Duodenal mucosa (tissue), 2 donors: ENCODE measurements around the gene SMOC2.

Source experiments
- H3K27ac ChIP-seq: one replicate; pipeline ENCODE4 v1.7.0; 2013; ENCODE audit warnings: low read depth, low read length
- H3K27me3 ChIP-seq, 2 donors: one replicate each; pipeline ENCODE4 v1.7.0; 2013; ENCODE audit warnings: low read length in 2 of 2, control low read depth in 1 of 2; ENCODE audit not compliant: insufficient read depth in 2 of 2, control insufficient read depth in 1 of 2
- H3K36me3 ChIP-seq, 2 donors: one replicate each; pipeline ENCODE4 v1.7.0; 2013; ENCODE audit warnings: low read length in 2 of 2, control low read depth in 1 of 2; ENCODE audit not compliant: insufficient read depth in 2 of 2, control insufficient read depth in 1 of 2
- H3K4me1 ChIP-seq, 2 donors: one replicate each; pipeline ENCODE4 v1.7.0; 2013; ENCODE audit warnings: low read length in 2 of 2, control low read depth in 1 of 2; ENCODE audit not compliant: insufficient read depth in 2 of 2, control insufficient read depth in 1 of 2
- H3K4me3 ChIP-seq, 2 donors: one replicate each; pipeline ENCODE4 v1.7.0; 2013; ENCODE audit warnings: low read length in 2 of 2, low read depth in 1 of 2
- H3K9ac ChIP-seq, 2 donors: one replicate each; pipeline ENCODE4 v1.7.0; 2013; ENCODE audit warnings: low read length in 2 of 2, low read depth in 1 of 2
- H3K9me3 ChIP-seq, 2 donors: one replicate each; pipeline ENCODE4 v1.7.0; 2013; ENCODE audit warnings: low read length in 2 of 2, control low read depth in 1 of 2; ENCODE audit not compliant: control insufficient read depth in 1 of 2

The SMOC2 gene

DNA sequence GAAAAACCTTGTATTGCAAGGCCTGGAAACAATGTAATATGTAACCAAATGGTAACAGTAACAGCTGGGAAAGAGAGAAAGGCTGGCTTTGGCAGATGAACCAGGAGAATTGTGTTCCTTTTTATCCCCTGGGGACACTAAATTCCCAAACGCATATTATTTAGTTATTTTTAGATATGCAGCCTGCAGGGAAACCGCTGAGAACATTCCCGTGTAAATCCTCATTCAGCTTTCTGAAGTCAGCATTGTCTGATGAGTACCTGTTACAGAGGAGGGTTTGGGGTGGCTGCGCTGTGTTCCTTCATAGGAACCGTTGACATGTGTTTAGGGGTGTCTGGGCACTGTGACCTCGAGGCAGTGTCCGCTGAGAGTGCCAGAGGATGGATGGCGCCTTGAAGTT is 101.3 kb downstream of the SMOC2 start:
- Histone ChIP-seq H3K4me3 (no peak overlapping the region), H3K4me1 (no peaks in the 10 kb centered on the region), H3K9me3 (no peaks in the 10 kb centered on the region), H3K36me3 (no peaks in the 10 kb centered on the region), H3K27me3 (no peaks in the 10 kb centered on the region), H3K9ac (no peak overlapping the region), H3K27ac (no peak overlapping the region)

DNA sequence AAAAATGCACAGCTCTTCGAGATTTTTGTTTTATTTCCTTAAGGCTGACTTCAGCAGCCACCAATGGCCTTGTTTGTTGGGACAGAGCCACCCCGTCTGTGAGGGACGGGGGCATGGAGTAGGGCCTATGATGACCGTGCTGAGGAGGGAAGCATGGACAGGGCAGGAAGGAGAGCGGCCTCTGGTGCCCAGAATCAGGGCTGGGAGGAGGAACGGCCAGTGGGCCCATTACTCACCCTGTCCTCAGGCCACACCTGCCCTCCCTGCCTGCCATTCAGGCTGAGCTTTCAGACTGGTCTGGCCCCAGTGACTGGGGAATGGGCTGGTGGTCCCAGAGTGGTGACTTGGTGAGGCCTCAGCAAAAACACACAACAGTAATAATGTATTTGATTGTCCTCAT is 104.4 kb downstream of the SMOC2 start:
- Histone ChIP-seq H3K4me1 (no peaks in the 10 kb centered on the region), H3K36me3 (no peaks in the 10 kb centered on the region), H3K27ac (no peak overlapping the region), H3K27me3 (no peaks in the 10 kb centered on the region), H3K9ac (no peak overlapping the region), H3K4me3 (no peak overlapping the region), H3K9me3 (no peaks in the 10 kb centered on the region)

DNA sequence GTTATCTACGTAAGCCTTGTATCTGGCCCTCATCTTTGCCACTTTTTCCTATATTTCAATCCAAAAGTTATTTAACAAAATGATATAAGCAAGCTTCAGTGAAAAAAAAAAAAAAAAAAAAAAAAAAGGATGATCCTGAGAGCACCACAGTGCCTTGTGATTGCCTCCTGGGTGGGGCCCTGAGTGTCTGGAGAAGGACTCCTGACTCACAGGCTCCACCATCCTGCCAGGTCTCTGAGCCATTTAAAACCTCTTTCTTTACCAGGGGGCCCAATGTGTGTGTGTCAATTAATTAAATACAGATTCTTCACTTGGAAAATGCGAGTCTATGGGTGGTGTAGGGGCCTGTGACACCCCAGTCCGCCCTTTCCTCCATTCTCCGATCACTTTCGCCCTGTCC is 105.2 kb downstream of the SMOC2 start:
- H3K4me1 ChIP-seq = no peaks in the 10 kb centered on the region
- H3K36me3 ChIP-seq = no peaks in the 10 kb centered on the region
- no peak overlapping the region for H3K27ac ChIP-seq
- no peaks in the 10 kb centered on the region for H3K27me3 ChIP-seq
- no peak overlapping the region for H3K4me3 ChIP-seq
- H3K9me3 ChIP-seq = no peaks in the 10 kb centered on the region
- H3K9ac ChIP-seq = no peak overlapping the region

DNA sequence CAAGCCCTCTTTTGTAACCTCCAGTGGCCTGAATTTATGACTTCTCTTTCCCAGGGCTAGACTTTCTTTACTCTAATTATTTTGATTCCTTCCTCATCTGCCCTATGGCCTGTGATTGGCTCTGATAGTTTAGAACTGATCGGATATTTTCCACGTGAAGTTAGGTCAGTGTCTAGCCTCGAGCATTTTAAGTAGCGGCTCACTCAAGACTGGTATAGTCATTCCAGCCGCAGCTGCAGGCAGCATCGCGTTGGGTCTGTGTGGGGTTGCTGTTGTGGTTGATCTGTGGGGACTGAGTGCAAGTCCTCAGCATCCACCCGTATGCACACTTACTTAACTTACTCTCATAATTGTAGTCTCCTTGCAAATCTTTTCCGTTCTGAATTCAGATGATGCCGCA is 105.7 kb downstream of the SMOC2 start:
- Histone ChIP-seq H3K4me1 (no peaks in the 10 kb centered on the region), H3K9me3 (no peaks in the 10 kb centered on the region), H3K27me3 (no peaks in the 10 kb centered on the region), H3K4me3 (no peak overlapping the region), H3K27ac (no peak overlapping the region), H3K36me3 (no peaks in the 10 kb centered on the region), H3K9ac (no peak overlapping the region)

DNA sequence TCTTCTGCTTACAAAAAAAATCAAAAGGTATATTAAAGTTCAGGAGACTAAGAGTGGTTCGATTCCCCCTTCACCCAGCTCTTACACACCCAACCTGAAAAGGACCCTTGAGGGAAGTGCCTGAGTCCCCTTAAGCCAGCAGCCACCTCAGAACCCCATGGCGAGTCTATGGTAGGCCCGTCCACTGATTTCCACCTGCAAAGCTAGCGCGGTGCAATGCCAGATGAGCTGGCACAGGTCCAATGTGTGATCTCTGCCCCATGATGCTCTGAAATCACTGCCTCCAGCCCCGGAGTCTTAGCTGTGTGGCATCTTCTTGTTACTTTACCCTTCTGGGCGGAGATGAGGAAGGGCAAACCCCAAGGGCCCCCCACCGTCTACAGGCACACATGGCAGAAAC is 109.3 kb downstream of the SMOC2 start:
- Histone ChIP-seq H3K4me3 (no peak overlapping the region), H3K9me3 (no peaks in the 10 kb centered on the region), H3K27ac (no peak overlapping the region), H3K36me3 (no peaks in the 10 kb centered on the region), H3K9ac (no peak overlapping the region), H3K27me3 (no peaks in the 10 kb centered on the region), H3K4me1 (no peaks in the 10 kb centered on the region)

DNA sequence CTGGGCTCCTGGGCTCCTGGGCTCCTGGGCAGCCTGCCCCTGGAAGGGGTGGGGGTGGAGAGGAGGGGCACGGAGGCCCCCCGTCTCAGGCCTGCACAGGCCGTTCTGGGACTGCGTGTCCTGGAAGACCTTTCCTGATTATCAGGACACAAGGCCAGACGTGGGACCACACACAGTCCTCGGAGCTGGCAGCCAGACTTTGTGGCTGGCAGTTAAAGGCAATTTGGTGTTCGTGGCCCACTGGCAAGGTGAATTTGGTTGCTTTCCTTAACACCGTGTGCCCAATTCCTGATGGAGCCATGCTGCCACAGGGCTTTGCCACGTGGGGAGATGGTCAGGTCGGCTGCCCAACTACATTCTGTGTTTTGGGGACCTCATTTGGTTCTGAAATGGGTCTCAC is 113.5 kb downstream of the SMOC2 start:
- H3K27ac ChIP-seq = no peak overlapping the region
- H3K9ac ChIP-seq = no peak overlapping the region
- H3K9me3 ChIP-seq = no peaks in the 10 kb centered on the region

DNA sequence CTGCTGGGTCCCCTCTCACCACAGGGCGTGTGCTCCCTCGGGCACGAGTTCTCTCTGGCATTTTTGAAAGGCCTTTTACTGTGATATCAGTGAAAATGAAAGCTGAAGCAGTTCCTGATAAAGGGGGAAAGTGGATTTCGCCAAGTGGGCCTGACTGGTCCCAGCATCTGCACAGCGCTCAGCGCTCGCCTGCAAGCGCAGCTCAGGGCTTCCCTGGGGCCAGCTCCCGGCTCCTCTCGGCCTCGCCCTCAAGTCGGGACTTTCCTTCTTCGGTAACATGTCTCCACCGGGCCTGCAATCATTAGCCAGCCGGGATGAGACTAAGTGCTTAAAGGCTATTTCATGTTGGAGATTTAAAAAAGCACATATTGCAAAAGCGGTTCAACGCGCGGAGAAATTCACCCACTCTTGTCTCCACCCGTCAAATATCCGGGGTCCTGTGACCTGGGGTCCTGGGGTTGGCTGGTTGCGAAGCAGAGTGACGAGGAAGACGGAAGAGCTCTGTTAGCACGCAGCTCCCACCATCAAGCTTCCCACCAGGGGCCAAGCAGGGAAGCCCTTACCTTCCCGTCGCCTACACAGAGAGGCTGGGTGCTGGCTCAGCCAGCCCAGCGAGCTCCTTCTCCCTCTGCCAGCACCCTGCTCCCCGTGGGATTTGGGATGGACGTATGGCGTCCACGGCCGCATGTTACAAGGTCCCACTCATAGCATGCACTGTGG is 114.1 kb downstream of the SMOC2 start:
- Histone ChIP-seq H3K27ac (no peak overlapping the region), H3K9me3 (no peaks in the 10 kb centered on the region), H3K4me1 (peaks cover 2 to 6% of the 10 kb centered on the region in 2 donors), H3K36me3 (no peaks in the 10 kb centered on the region), H3K9ac (no peak overlapping the region), H3K4me3 (no peak overlapping the region), H3K27me3 (no peaks in the 10 kb centered on the region)

More for the DNA sequence above, 113.5 kb downstream of the SMOC2 start:
- H3K27me3 ChIP-seq = no peaks in the 10 kb centered on the region
- H3K36me3 ChIP-seq = no peaks in the 10 kb centered on the region
- H3K4me3 ChIP-seq = no peak overlapping the region
- peaks cover 0 to under 1% of the 10 kb centered on the region in 2 donors for H3K4me1 ChIP-seq

DNA sequence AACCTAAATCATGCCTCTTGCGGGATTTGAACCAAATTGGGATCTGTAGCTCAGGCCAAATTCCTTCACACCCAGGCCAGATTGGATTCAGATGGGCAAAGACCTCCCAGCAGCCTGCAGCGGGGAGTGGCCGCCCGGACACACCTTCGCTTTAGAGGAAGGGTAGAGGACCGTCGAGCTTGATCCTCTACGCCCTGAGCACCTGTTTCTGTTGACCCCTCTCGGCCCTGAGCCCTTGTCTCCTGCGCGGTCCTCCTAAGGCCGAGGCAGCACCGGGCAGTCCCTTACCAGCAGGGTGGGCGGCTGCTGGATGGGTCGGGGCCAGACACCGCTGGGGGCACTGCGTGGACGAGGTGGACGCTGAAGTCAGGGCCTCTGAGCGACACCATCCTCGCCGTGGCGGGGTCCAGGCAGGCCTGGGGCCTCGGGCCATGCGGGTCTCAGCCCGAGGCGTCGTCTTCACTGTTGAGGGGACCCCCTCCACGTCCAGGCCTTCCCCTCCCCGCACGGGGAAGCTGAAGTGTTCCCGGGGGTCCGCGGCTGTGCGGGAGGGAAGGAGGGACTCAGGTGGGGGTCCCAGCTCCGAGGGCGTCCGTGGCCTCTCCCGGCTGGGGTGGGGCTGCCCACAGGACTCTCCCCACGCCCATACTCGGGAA is 114.8 kb downstream of the SMOC2 start:
- Histone ChIP-seq H3K9me3 (no peaks in the 10 kb centered on the region), H3K4me1 (peaks cover 6 to 9% of the 10 kb centered on the region in 2 donors), H3K36me3 (no peaks in the 10 kb centered on the region), H3K9ac (no peak overlapping the region), H3K4me3 (no peak overlapping the region), H3K27ac (no peak overlapping the region), H3K27me3 (no peaks in the 10 kb centered on the region)

DNA sequence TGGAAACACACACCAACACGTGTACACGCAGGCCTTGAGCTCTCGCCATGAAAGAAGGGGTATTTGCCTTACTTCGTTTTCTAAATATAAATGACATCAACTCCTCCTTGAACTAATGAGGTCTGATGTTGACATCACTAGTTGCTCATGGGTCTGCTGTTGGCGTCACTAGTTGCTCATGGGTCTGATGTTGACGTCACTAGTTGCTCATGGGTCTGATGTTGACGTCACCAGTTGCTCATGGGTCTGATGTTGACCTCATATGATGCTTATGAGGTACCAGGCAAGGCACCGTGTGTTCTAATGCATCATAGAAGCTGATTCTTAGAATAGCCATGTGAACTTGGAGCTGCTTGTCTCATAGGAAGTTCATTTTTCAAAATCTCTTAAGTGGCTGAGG is 116.5 kb downstream of the SMOC2 start:
- H3K9ac ChIP-seq = no peak overlapping the region
- no peak overlapping the region for H3K27ac ChIP-seq
- no peak overlapping the region for H3K4me3 ChIP-seq
- H3K9me3 ChIP-seq = no peaks in the 10 kb centered on the region
- H3K4me1 ChIP-seq = peaks cover 6 to 9% of the 10 kb centered on the region in 2 donors
- H3K36me3 ChIP-seq = no peaks in the 10 kb centered on the region
- H3K27me3 ChIP-seq = no peaks in the 10 kb centered on the region

DNA sequence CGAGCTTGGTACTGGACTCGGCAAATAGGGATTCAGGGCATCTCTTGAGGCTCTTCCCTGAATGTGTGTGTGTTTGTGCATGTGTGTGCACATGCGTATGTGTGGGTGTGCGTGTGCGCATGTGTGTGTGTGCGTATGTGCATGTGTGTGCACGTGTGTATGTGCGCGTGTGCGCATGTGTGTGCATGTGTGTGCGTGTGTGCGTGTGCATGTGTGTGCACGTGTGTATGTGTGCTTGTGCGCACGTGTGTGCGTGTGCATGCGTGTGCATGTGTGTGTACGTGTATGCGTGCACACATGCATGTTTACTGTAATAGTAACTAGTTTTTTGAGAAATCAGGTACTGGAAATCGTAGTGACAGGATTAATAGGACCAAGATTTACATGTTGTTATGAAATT is 117.7 kb downstream of the SMOC2 start:
- H3K36me3 ChIP-seq = no peaks in the 10 kb centered on the region
- H3K27me3 ChIP-seq = no peaks in the 10 kb centered on the region
- H3K9ac ChIP-seq = no peak overlapping the region
- no peak overlapping the region for H3K4me3 ChIP-seq
- no peak overlapping the region for H3K27ac ChIP-seq
- H3K9me3 ChIP-seq = no peaks in the 10 kb centered on the region
- peaks cover 6 to 9% of the 10 kb centered on the region in 2 donors for H3K4me1 ChIP-seq
